CD4-positive, alpha-beta T cell treated with Interleukin-4 for 1 hour (primary cell): ENCODE results near the gene ART5.
"Not testable (repeated sequence)": the region's sequence is repeated elsewhere in the genome, so short reads cannot be mapped to it uniquely, and the experiment has no call there.

Experiments
- DNase-seq, 2 donors: peaks; one replicate each; pipeline ENCODE4 v3.0.0-alpha.2; 2020 to 2022

The ART5 gene

GRCh38 chr11:3657331-3657730 lies 15.5 kb upstream of the ART5 start:
- DNase-seq, result not testable (repeated sequence)

GRCh38 chr11:3655547-3655946 lies 13.8 kb upstream of the ART5 start:
- DNase-seq, result no peak

GRCh38 chr11:3652514-3652913 lies 10.7 kb upstream of the ART5 start:
- DNase-seq, result not testable (repeated sequence)

DNA sequence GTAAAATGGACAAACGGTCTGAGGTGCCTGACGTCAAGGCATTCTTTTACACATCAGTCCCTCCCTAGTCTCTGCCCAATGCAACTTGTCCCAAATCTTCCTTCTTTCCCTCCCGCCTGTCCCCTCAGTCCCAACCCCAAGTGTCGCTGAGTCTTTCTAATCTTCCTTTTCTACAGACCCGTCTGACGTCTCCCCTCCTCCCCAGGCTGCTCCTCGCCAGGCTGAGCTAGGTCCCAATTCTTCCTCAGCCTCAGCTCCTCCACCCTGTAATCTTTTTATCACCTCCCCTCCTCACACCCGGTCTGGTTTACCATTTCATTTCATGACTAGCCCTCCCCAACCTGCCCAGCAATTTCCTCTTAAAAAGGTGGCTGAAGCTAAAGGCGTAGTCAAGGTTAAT lies 7.6 kb upstream of the ART5 start:
- DNase-seq, result not testable (repeated sequence)

- DNase-seq, result not testable (repeated sequence)
Observed at GRCh38 chr11:3648843-3649242, 7.1 kb upstream of the ART5 start.

DNA sequence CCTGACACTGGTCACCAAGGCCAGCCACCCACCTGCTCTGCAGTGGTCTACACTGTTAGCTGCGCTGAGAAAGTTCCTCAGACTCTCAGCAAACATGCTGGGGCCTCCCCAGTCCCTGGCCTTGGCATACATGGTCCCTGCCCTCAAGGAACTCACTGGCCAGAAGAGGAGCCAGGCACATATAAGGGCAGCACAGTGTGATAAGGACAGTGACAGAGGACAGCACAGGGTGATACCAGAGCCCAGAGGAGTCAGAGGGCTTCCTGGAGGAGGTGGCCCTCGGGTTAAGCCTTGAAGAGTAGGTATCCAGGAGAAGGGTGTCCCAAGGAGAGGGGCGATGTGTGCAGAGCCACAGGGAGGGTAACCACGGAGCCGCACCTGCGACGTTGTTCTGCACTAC lies 3.8 kb upstream of the ART5 start:
- no peak for DNase-seq

DNA sequence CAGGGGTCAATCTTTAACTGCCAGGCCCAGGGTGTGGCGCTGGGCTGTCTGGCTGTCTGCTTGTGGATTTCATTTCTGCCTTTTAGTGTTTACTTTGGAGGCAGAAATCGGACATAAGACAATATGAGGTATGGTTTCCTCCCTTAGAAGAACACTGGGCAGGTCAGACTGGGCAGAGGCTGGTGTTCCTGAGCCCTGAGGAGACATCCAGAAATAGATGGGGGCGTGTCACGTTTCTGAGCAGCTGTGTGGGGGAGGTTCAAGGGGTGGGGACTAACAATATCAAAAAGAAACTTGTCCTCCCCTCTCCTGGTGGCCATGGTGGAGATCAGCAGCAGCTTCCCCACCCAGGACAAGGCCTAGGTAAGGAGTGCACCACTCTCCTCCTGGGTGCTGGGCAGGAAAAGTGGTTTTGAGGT lies 3.0 kb upstream of the ART5 start, which contains the start of gene ART1:
Gene ART1, plus strand, starts transcription at position 312 of the 419 bp plus-strand sequence. CDS start 14,086 bp downstream, outside the sequence.
- DNase-seq, result no peak

DNA sequence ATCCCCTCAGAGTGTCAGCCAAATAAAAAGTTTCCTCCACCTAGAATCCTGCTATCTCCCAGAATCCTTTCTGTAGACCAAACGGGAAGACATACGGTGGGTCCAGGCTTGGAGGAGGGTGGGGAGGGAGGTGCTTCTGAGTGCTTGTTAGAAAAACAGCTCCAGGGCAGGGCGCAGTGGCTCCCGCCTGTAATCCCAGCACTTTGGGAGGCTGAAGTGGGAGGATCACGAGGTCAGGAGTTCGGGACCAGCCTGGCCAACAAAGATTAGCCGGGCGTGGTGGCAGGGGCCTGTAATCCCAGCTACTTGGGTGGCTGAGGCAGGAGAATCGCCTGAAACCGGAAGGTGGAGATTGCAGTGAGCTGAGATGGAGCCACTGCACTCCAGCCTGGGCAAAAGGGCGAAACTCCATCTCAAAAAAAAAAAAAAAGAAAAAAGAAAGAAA lies 1.3 kb upstream of the ART5 start:
- not testable (repeated sequence) for DNase-seq

DNA sequence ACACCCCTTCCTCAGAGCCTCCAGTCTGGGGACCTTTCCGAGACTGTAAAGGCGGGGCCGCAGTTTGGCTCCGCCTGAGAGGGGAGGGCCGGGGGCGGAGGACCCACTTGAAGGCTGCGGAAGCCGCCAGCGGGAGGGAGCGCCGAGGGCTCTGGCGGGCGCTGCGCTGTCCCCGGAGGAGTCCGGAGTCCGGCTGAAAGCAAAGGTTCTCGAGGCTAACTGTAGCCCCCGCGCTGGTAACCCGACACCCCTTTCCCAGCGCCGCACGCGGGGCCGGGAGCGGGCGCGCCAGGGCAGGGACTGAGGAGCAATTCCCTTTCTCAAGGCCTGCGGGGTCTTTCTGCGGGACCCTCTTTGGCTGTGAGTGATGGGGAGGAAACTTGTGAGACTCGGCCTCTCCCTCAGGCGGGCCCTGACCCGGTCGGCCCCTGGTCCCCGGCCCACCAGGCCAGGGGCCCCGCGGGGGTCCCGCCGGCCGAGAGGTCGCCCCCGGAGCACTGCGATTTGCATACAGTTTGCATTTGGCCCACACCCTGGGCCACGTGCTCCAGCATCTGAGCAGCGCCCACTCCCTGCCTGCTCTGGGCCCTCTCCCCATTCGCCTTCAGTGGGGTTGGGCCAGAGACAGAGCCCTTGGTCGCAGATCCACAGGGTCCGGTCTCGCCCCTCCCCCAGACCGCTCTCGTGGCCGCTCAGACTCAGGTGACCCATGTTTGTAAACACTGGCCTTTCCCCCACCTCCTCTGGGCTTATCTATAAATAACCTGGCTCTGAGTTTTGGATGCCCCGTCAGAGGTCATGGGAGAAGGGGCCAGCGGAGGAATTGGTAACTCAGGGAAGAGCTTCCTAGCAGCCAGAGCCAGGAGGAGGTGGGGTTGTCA lies 519 bp upstream of the ART5 start:
- DNase-seq, result peak; percentile 82 to 84

DNA sequence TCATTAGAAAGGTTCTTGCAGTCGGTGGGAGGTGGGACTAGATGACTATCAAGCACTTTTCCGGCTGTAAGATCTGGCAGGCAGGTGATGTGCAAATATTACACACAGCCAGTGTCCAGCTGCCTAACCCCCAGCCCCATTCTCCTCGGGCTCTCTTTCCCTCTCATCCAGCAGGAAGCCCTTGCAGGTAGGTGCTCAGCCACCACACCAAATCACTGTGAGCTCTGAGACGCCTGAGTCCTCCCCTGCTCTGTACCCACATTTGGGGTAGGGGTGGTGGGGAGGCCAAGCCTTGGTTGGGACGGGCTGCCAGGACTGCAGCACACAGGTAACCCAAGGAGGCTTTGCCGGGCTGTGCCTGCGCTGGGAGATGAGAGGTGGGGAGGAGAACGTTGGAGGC lies 601 bp downstream of the ART5 start:
- DNase-seq, result no peak

DNA sequence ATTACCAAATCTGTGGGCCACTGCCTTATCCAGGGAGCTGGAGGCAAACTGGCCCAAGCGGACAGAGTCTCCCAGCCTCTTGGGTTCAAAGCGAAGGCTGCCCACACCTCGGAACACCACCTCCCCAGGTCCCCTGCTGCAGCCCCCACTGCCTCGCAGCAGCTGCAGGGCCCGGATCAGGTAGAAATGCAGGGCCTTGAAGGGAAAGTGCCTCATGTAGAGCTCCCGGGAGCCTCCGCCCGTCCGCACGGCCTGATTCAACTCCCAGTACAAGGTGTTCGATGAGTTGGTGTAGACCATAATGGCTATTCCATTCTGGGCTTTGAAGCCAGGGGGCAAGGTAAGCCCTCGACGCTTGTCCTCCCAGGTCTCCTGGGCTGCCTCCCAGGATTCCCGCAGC lies 2.0 kb downstream of the ART5 start:
- no peak for DNase-seq

DNA sequence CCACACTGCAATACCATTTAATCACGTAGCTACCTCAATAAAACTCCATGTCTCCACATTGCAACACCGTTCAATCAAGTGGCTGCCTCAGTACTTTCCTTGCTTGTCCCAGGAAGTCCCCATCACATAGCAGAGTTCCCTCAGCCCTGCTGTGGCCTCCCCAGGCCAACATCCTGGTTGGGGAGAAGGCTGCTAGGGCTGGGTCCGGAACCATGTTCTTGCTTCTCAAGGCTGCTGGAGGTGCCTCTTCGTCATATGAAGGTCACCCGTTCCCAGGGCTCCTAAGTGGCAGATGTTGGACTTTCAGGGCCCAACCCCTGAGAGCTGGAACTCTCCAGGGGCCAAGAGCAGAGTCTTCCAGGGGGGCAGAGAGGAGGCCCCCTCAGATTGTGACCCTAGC lies 3.3 kb downstream of the ART5 start:
- no peak for DNase-seq

DNA sequence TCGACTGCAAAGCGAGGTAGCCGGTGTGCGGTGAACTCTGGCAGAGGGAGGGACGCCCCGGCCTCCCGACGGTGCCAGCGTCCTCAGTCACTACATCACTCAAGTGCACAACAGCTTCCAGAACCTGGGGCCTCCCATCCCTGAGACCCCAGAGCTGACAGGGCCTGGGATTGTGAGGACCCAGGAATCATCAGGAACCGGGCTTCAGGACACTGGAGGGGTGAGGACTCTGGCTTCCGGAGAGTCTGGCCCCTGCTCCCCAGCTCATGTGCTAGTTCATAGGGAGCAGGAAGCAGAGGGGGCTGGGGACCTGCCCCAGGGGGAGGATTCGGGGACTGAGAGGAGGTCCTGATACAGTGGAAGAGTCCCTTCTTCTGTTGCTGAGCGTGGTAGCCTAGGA lies 4.6 kb downstream of the ART5 start:
- DNase-seq, result no peak

GRCh38 chr11:3635641-3636375 lies 6.0 kb downstream of the ART5 start:
- DNase-seq, result no peak

DNA sequence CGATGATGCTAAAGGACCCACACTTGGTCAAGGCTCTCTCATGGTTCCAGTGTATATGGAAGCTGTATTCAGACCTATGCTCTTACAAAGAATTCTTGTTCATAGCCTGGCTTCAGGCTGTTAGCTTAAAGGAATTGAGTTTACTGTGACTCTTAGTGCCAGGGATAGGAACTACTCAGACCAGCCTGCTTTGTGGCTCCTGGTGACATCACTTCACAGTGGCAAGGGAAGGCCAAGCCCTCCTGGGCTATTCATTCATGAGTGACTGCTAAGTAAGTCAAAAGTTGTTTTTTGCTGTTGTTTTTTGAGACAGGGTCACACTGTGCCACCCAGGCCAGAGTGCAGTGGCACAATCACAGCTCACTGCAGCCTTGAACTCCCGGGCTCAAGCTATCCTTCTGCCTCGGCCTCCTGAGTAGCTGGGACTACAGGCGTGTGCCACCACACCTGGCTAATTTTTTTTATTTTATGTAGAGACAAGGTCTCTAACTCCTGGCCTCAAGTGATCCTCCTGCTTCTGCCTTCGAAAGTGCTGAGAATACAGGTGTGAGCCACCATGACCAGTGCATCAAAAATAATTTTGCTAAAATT lies 9.6 kb downstream of the ART5 start:
- DNase-seq, result no peak

DNA sequence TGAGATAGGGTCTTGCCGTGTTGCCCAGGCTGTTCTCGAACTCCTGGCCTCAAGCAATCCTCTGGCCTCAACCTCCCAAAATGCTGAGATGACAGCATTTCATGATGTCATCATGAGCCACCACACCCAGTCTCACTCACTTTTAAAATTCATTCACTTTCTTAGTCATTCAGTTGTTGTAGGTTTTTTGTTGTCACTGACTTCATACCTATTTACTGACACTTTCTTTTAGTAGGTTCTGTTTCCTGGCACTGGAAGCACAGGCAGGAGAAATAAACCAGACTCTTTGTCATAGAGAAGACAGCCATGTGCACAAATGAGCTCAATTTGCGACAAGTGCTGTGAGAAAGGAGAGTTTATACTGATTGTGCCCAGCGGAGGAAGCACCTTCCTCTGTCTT lies 10.5 kb downstream of the ART5 start:
- DNase-seq, result no peak

- no peak for DNase-seq
Observed at GRCh38 chr11:3627291-3627690, 14.5 kb downstream of the ART5 start.

GRCh38 chr11:3626250-3626960 lies 15.4 kb downstream of the ART5 start:
- peak in 1 of 2 donors; percentile 32 for DNase-seq

DNA sequence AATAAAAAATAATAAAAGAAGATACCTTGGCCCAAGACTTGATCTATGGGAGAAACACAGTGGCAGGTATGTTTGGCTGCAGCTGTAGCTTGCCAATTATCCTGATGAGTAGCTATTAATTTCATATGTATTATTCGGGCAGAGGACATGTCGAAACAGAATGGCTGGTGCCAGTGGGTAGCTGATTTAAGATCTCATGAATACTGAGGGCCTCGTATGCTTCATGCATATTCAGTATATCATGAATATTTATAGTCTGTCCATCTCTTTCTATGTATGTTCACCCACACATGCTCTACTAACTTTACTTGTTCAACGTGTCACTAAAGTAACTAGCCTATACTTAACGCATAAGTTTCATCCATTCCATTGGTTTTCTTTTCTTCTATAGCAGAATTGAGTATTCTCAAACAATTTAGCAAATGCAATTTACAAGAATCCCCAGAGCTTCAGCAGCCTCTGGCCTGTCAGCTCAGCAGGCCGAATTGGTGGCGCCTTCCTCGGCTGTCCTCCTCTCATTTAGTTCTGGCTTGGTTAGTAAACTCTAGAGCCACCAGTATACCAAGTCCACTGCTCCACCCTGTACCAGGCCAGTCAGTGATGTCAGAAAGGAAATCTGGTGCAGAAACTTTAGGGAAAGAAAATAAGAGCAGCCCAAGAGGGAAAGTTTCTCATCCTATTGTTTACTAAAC lies 17.9 kb downstream of the ART5 start:
- DNase-seq, result no peak

- no peak for DNase-seq
Observed at GRCh38 chr11:3623121-3623520, 18.7 kb downstream of the ART5 start.

GRCh38 chr11:3622521-3622920 lies 19.3 kb downstream of the ART5 start:
- DNase-seq, result no peak

DNA sequence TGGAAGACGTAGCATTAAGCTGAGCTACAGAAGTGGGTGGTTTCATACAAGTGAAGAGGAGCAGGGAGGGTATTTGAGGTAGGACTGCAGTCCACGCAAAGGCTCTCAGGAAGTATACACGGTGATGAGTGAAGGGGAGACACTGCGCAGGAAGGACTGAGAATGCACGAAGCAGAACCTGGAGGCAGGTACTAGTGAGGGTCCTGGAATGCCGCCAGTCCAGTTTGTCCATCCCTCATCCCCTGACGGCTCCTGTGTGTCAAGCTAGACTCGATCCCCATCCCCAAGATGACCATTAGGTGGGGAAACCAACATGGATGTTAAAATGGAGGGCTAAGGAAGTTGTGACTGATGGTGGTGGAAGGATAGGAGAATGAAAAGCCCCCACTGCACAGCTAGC lies 23.8 kb downstream of the ART5 start:
- DNase-seq, result no peak
